ENCODE data around the gene SP9.

DNA sequence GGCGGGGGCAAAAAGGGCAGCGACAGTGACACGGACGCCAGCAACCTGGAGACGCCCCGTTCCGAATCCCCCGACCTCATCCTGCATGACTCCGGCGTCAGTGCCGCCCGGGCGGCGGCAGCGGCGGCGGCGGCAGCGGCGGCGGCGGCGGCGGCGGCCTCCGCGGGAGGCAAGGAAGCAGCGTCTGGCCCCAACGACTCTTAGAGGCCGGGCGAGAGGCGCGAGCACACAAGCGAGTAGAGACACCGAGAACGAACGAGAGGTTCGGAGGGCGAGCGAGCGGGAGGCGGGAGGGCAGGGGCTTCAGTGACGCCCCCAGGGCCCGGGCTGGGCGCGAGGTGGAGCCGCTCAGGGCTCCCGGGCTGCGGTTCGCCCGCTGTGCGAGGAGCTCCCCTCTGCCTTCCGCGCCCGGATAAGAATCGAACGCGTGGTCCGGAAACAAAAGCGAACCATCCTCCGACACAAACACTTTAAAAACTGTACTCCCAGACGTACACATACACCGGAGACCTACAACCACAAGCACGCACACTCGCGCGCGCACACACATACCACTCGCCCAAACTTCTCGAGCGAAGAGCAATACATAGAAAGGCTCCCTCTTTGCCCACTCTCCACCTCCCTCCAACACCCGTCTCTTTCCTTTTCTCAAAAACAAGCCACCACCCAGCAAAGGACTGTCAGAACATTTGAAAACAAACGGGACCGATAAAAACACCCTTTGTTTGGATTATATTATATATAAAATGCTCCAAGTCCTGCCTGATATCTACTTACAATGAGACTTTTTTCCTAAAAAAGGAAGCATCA lies 2.8 kb downstream of the SP9 start:
- TF ChIP-seq, protein P1, sequence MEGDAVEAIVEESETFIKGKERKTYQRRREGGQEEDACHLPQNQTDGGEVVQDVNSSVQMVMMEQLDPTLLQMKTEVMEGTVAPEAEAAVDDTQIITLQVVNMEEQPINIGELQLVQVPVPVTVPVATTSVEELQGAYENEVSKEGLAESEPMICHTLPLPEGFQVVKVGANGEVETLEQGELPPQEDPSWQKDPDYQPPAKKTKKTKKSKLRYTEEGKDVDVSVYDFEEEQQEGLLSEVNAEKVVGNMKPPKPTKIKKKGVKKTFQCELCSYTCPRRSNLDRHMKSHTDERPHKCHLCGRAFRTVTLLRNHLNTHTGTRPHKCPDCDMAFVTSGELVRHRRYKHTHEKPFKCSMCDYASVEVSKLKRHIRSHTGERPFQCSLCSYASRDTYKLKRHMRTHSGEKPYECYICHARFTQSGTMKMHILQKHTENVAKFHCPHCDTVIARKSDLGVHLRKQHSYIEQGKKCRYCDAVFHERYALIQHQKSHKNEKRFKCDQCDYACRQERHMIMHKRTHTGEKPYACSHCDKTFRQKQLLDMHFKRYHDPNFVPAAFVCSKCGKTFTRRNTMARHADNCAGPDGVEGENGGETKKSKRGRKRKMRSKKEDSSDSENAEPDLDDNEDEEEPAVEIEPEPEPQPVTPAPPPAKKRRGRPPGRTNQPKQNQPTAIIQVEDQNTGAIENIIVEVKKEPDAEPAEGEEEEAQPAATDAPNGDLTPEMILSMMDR (conservative IDR thresholded peaks at IDR 0.05; ENCODE audit: low read depth, low read length) = no peak
- no peak for TF ChIP-seq EZH2 (IDR thresholded peaks at IDR 0.05; ENCODE audit: borderline replicate concordance, low read depth, low read length, poor library complexity, severe bottlenecking)
